ENCODE data around the gene SERTAD3.

DNA sequence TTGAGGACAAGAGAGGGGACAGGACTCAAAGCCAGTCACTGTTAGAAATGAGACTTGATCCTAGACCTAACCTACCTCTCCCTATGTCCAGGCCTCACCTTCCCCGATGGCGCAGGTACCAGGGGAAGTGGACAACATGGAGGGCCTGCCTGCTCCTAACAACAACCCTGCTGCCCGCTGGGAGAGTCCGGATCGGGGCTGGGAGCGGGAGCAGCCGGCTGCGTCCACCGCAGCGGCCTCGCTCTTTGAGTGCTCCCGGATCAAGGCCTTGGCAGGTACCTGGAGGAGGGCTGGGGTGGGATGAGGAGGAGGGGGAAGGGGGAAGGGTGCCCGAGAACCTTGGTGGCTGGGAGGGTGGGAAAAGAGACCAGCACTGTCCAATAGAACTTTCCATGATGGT is 28.4 kb upstream of the SERTAD3 start:
- TF ChIP-seq, protein P1, sequence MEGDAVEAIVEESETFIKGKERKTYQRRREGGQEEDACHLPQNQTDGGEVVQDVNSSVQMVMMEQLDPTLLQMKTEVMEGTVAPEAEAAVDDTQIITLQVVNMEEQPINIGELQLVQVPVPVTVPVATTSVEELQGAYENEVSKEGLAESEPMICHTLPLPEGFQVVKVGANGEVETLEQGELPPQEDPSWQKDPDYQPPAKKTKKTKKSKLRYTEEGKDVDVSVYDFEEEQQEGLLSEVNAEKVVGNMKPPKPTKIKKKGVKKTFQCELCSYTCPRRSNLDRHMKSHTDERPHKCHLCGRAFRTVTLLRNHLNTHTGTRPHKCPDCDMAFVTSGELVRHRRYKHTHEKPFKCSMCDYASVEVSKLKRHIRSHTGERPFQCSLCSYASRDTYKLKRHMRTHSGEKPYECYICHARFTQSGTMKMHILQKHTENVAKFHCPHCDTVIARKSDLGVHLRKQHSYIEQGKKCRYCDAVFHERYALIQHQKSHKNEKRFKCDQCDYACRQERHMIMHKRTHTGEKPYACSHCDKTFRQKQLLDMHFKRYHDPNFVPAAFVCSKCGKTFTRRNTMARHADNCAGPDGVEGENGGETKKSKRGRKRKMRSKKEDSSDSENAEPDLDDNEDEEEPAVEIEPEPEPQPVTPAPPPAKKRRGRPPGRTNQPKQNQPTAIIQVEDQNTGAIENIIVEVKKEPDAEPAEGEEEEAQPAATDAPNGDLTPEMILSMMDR (IDR thresholded peaks at IDR 0.05; ENCODE audit: borderline replicate concordance, extremely low read depth, low read length, poor library complexity, severe bottlenecking) = no peak
- TF ChIP-seq EZH2 (IDR thresholded peaks at IDR 0.05; ENCODE audit: borderline replicate concordance, low read depth, low read length, severe bottlenecking) = no peak
